ENCODE results near the gene FAM72B. TPM values are rescaled to one million over a fixed set of nuclear protein-coding genes. Genes with fewer than 3 reads are reported as not detected.
"Not testable (repeated sequence)": the region's sequence is repeated elsewhere in the genome, so short reads cannot be mapped to it uniquely, and the experiment has no call there.

The FAM72B gene
- total RNA-seq, 1 donor: 1.4 TPM

GRCh38 chr1:121161199-121161901 is 22.8 kb downstream of the FAM72B start:
- H3K9me3 ChIP-seq (ENCODE audit: low read depth, low read length); H3K27ac ChIP-seq (ENCODE audit: low read depth, low read length); H3K36me3 ChIP-seq (ENCODE audit: insufficient read depth, low read length); H2AFZ ChIP-seq (ENCODE audit: low read length); DNase-seq (ENCODE audit: insufficient read length, low spot score, missing footprints); H3K4me3 ChIP-seq (ENCODE audit: insufficient read depth, low read length); H3K4me2 ChIP-seq (ENCODE audit: insufficient read depth, low read length); H4K20me1 ChIP-seq (ENCODE audit: insufficient read depth, low read length); H3K79me2 ChIP-seq (ENCODE audit: insufficient read depth, low read length); H3K4me1 ChIP-seq (ENCODE audit: insufficient read depth, low read length); H3K27me3 ChIP-seq (ENCODE audit: insufficient read depth, low read length): not testable (repeated sequence)

GRCh38 chr1:121160118-121160517 is 24.0 kb downstream of the FAM72B start:
- not testable (repeated sequence) for H2AFZ ChIP-seq (ENCODE audit: low read length); H3K36me3 ChIP-seq (ENCODE audit: insufficient read depth, low read length); DNase-seq (ENCODE audit: insufficient read length, low spot score, missing footprints); H3K4me1 ChIP-seq (ENCODE audit: insufficient read depth, low read length); H4K20me1 ChIP-seq (ENCODE audit: insufficient read depth, low read length); H3K79me2 ChIP-seq (ENCODE audit: insufficient read depth, low read length); H3K27ac ChIP-seq (ENCODE audit: low read depth, low read length); H3K4me2 ChIP-seq (ENCODE audit: insufficient read depth, low read length); H3K4me3 ChIP-seq (ENCODE audit: insufficient read depth, low read length); H3K27me3 ChIP-seq (ENCODE audit: insufficient read depth, low read length); H3K9me3 ChIP-seq (ENCODE audit: low read depth, low read length)

GRCh38 chr1:121157609-121158008 is 26.5 kb downstream of the FAM72B start:
- not testable (repeated sequence) for H2AFZ ChIP-seq (ENCODE audit: low read length); H3K27me3 ChIP-seq (ENCODE audit: insufficient read depth, low read length); H3K27ac ChIP-seq (ENCODE audit: low read depth, low read length); H3K79me2 ChIP-seq (ENCODE audit: insufficient read depth, low read length); H3K4me3 ChIP-seq (ENCODE audit: insufficient read depth, low read length); H3K4me1 ChIP-seq (ENCODE audit: insufficient read depth, low read length); H4K20me1 ChIP-seq (ENCODE audit: insufficient read depth, low read length); H3K4me2 ChIP-seq (ENCODE audit: insufficient read depth, low read length); H3K36me3 ChIP-seq (ENCODE audit: insufficient read depth, low read length); H3K9me3 ChIP-seq (ENCODE audit: low read depth, low read length); DNase-seq (ENCODE audit: insufficient read length, low spot score, missing footprints)

GRCh38 chr1:121156958-121157603 is 27.1 kb downstream of the FAM72B start:
- H3K27me3 ChIP-seq (ENCODE audit: insufficient read depth, low read length); H3K79me2 ChIP-seq (ENCODE audit: insufficient read depth, low read length): not testable (repeated sequence)

GRCh38 chr1:121155671-121156358 is 28.3 kb downstream of the FAM72B start:
- H3K79me2 ChIP-seq (ENCODE audit: insufficient read depth, low read length); H3K27me3 ChIP-seq (ENCODE audit: insufficient read depth, low read length); H3K27ac ChIP-seq (ENCODE audit: low read depth, low read length); H4K20me1 ChIP-seq (ENCODE audit: insufficient read depth, low read length); H3K4me1 ChIP-seq (ENCODE audit: insufficient read depth, low read length); H3K4me2 ChIP-seq (ENCODE audit: insufficient read depth, low read length); DNase-seq (ENCODE audit: insufficient read length, low spot score, missing footprints); H3K36me3 ChIP-seq (ENCODE audit: insufficient read depth, low read length); H3K9me3 ChIP-seq (ENCODE audit: low read depth, low read length); H2AFZ ChIP-seq (ENCODE audit: low read length); H3K4me3 ChIP-seq (ENCODE audit: insufficient read depth, low read length): not testable (repeated sequence)
- TF ChIP-seq CTCF (IDR thresholded peaks at IDR 0.05; ENCODE audit: extremely low read depth, low read depth, low read length): peak; percentile 18

More at GRCh38 chr1:121156958-121157603, 27.1 kb downstream of the FAM72B start:
- not testable (repeated sequence) for H4K20me1 ChIP-seq (ENCODE audit: insufficient read depth, low read length); H3K27ac ChIP-seq (ENCODE audit: low read depth, low read length); DNase-seq (ENCODE audit: insufficient read length, low spot score, missing footprints); H3K9me3 ChIP-seq (ENCODE audit: low read depth, low read length); H3K36me3 ChIP-seq (ENCODE audit: insufficient read depth, low read length); H3K4me3 ChIP-seq (ENCODE audit: insufficient read depth, low read length); H2AFZ ChIP-seq (ENCODE audit: low read length); H3K4me2 ChIP-seq (ENCODE audit: insufficient read depth, low read length); H3K4me1 ChIP-seq (ENCODE audit: insufficient read depth, low read length)

GRCh38 chr1:121154811-121155210 is 29.3 kb downstream of the FAM72B start:
- not testable (repeated sequence) for H3K4me2 ChIP-seq (ENCODE audit: insufficient read depth, low read length); H4K20me1 ChIP-seq (ENCODE audit: insufficient read depth, low read length); H3K27me3 ChIP-seq (ENCODE audit: insufficient read depth, low read length); H3K4me3 ChIP-seq (ENCODE audit: insufficient read depth, low read length); DNase-seq (ENCODE audit: insufficient read length, low spot score, missing footprints); H3K27ac ChIP-seq (ENCODE audit: low read depth, low read length); H3K9me3 ChIP-seq (ENCODE audit: low read depth, low read length); H2AFZ ChIP-seq (ENCODE audit: low read length); H3K4me1 ChIP-seq (ENCODE audit: insufficient read depth, low read length); H3K36me3 ChIP-seq (ENCODE audit: insufficient read depth, low read length); H3K79me2 ChIP-seq (ENCODE audit: insufficient read depth, low read length)

- not testable (repeated sequence) for H2AFZ ChIP-seq (ENCODE audit: low read length); DNase-seq (ENCODE audit: insufficient read length, low spot score, missing footprints); H3K4me3 ChIP-seq (ENCODE audit: insufficient read depth, low read length); H3K4me1 ChIP-seq (ENCODE audit: insufficient read depth, low read length); H3K79me2 ChIP-seq (ENCODE audit: insufficient read depth, low read length); H4K20me1 ChIP-seq (ENCODE audit: insufficient read depth, low read length); H3K36me3 ChIP-seq (ENCODE audit: insufficient read depth, low read length); H3K27me3 ChIP-seq (ENCODE audit: insufficient read depth, low read length); H3K27ac ChIP-seq (ENCODE audit: low read depth, low read length); H3K4me2 ChIP-seq (ENCODE audit: insufficient read depth, low read length); H3K9me3 ChIP-seq (ENCODE audit: low read depth, low read length)
Measured at GRCh38 chr1:121152788-121153187, 31.4 kb downstream of the FAM72B start.

GRCh38 chr1:121151294-121151693 is 32.8 kb downstream of the FAM72B start:
- H4K20me1 ChIP-seq (ENCODE audit: insufficient read depth, low read length); H3K9me3 ChIP-seq (ENCODE audit: low read depth, low read length); H3K79me2 ChIP-seq (ENCODE audit: insufficient read depth, low read length); DNase-seq (ENCODE audit: insufficient read length, low spot score, missing footprints); H3K27ac ChIP-seq (ENCODE audit: low read depth, low read length); H3K4me3 ChIP-seq (ENCODE audit: insufficient read depth, low read length); H3K27me3 ChIP-seq (ENCODE audit: insufficient read depth, low read length); H3K4me1 ChIP-seq (ENCODE audit: insufficient read depth, low read length); H2AFZ ChIP-seq (ENCODE audit: low read length); H3K4me2 ChIP-seq (ENCODE audit: insufficient read depth, low read length); H3K36me3 ChIP-seq (ENCODE audit: insufficient read depth, low read length): not testable (repeated sequence)

Data from osteoblast (primary cell).